H1 (cell line): ENCODE results near the gene DAO. TPM values are rescaled to one million over a fixed set of nuclear protein-coding genes. Genes with fewer than 3 reads are reported as not detected.

ENCODE experiments used
- BACH1 ChIP-seq: IDR thresholded peaks from 2 replicates; pipeline ENCODE4 v1.6.1; 2012; ENCODE audit warnings: low read length, improper control_type of control experiment
- CBX5 ChIP-seq: fragments of 300-800, 300-1000 bp; sonication (generic); IDR thresholded peaks from 2 replicates; pipeline ENCODE4 v1.7.1; 2016; ENCODE audit warnings: antibody characterized with exemption, low read length, low read depth
- CEBPB ChIP-seq: IDR thresholded peaks from 2 replicates; pipeline ENCODE4 v1.6.1; 2012; ENCODE audit warnings: low read depth, low read length
- CHD1 ChIP-seq: IDR thresholded peaks from 2 replicates; pipeline ENCODE4 v1.6.1; 2012; ENCODE audit warnings: low read depth, low read length, improper control_type of control experiment
- CTBP2 ChIP-seq: IDR thresholded peaks from 2 replicates; pipeline ENCODE4 v1.7.0; 2011; ENCODE audit warnings: borderline replicate concordance, mild to moderate bottlenecking, moderate library complexity, mixed read lengths, low read length; ENCODE audit not compliant: insufficient read depth, insufficient read length
- EGR1 ChIP-seq: IDR thresholded peaks from 2 replicates; pipeline ENCODE4 v1.6.1; 2011; ENCODE audit warnings: low read depth, low read length, borderline replicate concordance
- KDM1A ChIP-seq: fragments of 200-600, 300-600 bp; sonication (generic); IDR thresholded peaks from 2 replicates; pipeline ENCODE4 v1.7.1; 2016; ENCODE audit warnings: mild to moderate bottlenecking, low read length, borderline replicate concordance
- KDM4A ChIP-seq: IDR thresholded peaks from one replicate; pipeline ENCODE4 v1.7.1; 2012; ENCODE audit warnings: low read depth, mild to moderate bottlenecking, moderate library complexity, low read length, inconsistent platforms; ENCODE audit not compliant: severe bottlenecking
- KDM5A ChIP-seq: fragments of 200-600 bp; IDR thresholded peaks from 2 replicates; pipeline ENCODE4 v1.7.1; 2012; ENCODE audit warnings: mild to moderate bottlenecking, low read length, inconsistent platforms, mixed read lengths
- POLR2AphosphoS5 ChIP-seq: IDR thresholded peaks from 2 replicates; pipeline ENCODE4 v1.6.1; 2011; ENCODE audit warnings: low read depth, low read length
- SP1 ChIP-seq: IDR thresholded peaks from 2 replicates; pipeline ENCODE4 v1.6.1; 2011; ENCODE audit warnings: low read depth, low read length
- SP4 ChIP-seq: IDR thresholded peaks from 2 replicates; pipeline ENCODE4 v1.6.1; 2012; ENCODE audit warnings: low read length, inconsistent platforms
- SRF ChIP-seq: IDR thresholded peaks from 2 replicates; pipeline ENCODE4 v1.6.1; 2011; ENCODE audit warnings: mild to moderate bottlenecking, low read depth, low read length, moderate library complexity
- polyA plus RNA-seq, 7 experiments: library from polyadenylated mRNA; depleted of rRNA in 3 of 7; stranded (reverse) in 5 of 7; unstranded in 2 of 7; fragments of >200 nt in 5 of 7; fragments of 200-250 nt in 2 of 7; gene quantifications; 1 replicate in 5 of 7; 2 replicates in 1 of 7; 4 replicates in 1 of 7; pipeline versions ENCODE4 v1.2.1 to v1.2.3, GENCODE V29; 2011 to 2013; ENCODE audit warnings: missing spikeins in 2 of 7, mixed read lengths in 2 of 7
- total RNA-seq: library from RNA; stranded (reverse); fragmentation: NEBNext Ultra II Directional; extraction: Animal tissue kit (Norgen Biotek cat#: 25700); gene quantifications from 2 replicates; pipeline ENCODE4 v1.2.1, GENCODE V29; 2021
- TF ChIP-seq, protein P1 (sequence below): fragments of 300-600 bp; sonication (generic); IDR thresholded peaks from 2 replicates; pipeline ENCODE4 v1.7.1; 2012; ENCODE audit warnings: low read length, moderate library complexity, mild to moderate bottlenecking, inconsistent platforms; ENCODE audit not compliant: insufficient replicate concordance

The DAO gene
- total and polyA plus RNA-seq, 2 of the 8 experiments (the other 6 are each of a cell fraction or from before 2014, with no cell fraction given), result not detected

DNA sequence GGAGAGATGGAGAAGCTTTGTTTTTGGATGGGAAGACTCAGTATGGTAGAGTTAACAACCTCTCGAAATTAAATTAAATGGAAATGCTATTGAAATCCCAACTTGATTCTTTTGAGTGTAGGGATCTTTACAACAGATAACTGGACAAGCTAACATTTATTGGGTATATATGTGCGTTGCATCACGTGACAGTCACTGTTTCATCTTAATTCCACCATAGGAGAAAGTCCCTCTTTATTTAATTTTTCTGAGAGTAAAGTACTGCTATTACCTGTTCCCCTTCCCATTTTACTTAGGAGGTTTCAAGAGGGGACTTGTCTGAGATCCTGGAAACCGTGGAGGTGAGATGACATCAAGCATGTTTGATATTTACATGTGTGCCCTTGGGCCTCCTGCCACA is 11.1 kb upstream of the DAO start (continued):
- TF ChIP-seq, protein P1, sequence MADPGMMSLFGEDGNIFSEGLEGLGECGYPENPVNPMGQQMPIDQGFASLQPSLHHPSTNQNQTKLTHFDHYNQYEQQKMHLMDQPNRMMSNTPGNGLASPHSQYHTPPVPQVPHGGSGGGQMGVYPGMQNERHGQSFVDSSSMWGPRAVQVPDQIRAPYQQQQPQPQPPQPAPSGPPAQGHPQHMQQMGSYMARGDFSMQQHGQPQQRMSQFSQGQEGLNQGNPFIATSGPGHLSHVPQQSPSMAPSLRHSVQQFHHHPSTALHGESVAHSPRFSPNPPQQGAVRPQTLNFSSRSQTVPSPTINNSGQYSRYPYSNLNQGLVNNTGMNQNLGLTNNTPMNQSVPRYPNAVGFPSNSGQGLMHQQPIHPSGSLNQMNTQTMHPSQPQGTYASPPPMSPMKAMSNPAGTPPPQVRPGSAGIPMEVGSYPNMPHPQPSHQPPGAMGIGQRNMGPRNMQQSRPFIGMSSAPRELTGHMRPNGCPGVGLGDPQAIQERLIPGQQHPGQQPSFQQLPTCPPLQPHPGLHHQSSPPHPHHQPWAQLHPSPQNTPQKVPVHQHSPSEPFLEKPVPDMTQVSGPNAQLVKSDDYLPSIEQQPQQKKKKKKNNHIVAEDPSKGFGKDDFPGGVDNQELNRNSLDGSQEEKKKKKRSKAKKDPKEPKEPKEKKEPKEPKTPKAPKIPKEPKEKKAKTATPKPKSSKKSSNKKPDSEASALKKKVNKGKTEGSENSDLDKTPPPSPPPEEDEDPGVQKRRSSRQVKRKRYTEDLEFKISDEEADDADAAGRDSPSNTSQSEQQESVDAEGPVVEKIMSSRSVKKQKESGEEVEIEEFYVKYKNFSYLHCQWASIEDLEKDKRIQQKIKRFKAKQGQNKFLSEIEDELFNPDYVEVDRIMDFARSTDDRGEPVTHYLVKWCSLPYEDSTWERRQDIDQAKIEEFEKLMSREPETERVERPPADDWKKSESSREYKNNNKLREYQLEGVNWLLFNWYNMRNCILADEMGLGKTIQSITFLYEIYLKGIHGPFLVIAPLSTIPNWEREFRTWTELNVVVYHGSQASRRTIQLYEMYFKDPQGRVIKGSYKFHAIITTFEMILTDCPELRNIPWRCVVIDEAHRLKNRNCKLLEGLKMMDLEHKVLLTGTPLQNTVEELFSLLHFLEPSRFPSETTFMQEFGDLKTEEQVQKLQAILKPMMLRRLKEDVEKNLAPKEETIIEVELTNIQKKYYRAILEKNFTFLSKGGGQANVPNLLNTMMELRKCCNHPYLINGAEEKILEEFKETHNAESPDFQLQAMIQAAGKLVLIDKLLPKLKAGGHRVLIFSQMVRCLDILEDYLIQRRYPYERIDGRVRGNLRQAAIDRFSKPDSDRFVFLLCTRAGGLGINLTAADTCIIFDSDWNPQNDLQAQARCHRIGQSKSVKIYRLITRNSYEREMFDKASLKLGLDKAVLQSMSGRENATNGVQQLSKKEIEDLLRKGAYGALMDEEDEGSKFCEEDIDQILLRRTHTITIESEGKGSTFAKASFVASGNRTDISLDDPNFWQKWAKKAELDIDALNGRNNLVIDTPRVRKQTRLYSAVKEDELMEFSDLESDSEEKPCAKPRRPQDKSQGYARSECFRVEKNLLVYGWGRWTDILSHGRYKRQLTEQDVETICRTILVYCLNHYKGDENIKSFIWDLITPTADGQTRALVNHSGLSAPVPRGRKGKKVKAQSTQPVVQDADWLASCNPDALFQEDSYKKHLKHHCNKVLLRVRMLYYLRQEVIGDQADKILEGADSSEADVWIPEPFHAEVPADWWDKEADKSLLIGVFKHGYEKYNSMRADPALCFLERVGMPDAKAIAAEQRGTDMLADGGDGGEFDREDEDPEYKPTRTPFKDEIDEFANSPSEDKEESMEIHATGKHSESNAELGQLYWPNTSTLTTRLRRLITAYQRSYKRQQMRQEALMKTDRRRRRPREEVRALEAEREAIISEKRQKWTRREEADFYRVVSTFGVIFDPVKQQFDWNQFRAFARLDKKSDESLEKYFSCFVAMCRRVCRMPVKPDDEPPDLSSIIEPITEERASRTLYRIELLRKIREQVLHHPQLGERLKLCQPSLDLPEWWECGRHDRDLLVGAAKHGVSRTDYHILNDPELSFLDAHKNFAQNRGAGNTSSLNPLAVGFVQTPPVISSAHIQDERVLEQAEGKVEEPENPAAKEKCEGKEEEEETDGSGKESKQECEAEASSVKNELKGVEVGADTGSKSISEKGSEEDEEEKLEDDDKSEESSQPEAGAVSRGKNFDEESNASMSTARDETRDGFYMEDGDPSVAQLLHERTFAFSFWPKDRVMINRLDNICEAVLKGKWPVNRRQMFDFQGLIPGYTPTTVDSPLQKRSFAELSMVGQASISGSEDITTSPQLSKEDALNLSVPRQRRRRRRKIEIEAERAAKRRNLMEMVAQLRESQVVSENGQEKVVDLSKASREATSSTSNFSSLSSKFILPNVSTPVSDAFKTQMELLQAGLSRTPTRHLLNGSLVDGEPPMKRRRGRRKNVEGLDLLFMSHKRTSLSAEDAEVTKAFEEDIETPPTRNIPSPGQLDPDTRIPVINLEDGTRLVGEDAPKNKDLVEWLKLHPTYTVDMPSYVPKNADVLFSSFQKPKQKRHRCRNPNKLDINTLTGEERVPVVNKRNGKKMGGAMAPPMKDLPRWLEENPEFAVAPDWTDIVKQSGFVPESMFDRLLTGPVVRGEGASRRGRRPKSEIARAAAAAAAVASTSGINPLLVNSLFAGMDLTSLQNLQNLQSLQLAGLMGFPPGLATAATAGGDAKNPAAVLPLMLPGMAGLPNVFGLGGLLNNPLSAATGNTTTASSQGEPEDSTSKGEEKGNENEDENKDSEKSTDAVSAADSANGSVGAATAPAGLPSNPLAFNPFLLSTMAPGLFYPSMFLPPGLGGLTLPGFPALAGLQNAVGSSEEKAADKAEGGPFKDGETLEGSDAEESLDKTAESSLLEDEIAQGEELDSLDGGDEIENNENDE, result no peak
- TF ChIP-seq CBX5 (no peak), POLR2AphosphoS5 (no peak), SP4 (no peak), SP1 (no peak), SRF (no peak), BACH1 (no peak), CTBP2 (no peak), CEBPB (no peak), KDM1A (no peak), KDM4A (no peak), CHD1 (no peak), EGR1 (no peak), KDM5A (no peak)
